ENCODE data around the gene COL18A1. TPM values are rescaled to one million over a fixed set of nuclear protein-coding genes. Genes with fewer than 3 reads are reported as not detected.
A peak's percentile ranks its signal among the peaks of the same experiment; 100 is the strongest.

Gene COL18A1
- total and polyA plus RNA-seq, 9 of the 15 experiments (the other 6 are each of a cell fraction or from before 2014, with no cell fraction given), result 0.14 to 16.4 (median 2.0) TPM

GRCh38 chr21:45381036-45381787, 23.8 kb upstream of the COL18A1 start:
- no TSS peak for BruUV-seq (replicated peaks)
- no peak overlapping the region for H3K9ac ChIP-seq (ENCODE audit: insufficient read depth in 1 of 2, low read depth in 2 of 2, low read length in 2 of 2)
- POLR2A ChIA-PET, result no interaction called here
- peaks cover 41 to 84% of the 10 kb centered on the region in 2 experiments; a peak in 4 of 5 replicates for H3K27me3 ChIP-seq (ENCODE audit: control insufficient read depth in 2 of 2, insufficient read depth in 2 of 2, low read length in 2 of 2)
- DNase-seq (ENCODE audit: extremely low read depth in 1 of 4, low spot score in 3 of 4), result no peak
- FAIRE-seq, result no peak
- peaks cover 5% of the 10 kb centered on the region; the same call in 1 of the 2 replicates for H3K9me3 ChIP-seq (replicated peaks; ENCODE audit: control insufficient read depth, insufficient read depth, low read depth, low read length)
- no peak overlapping the region for H3K27ac ChIP-seq (ENCODE audit: extremely low read depth, low read depth, low read length)
- no peaks in the 10 kb centered on the region for H3K79me2 ChIP-seq (ENCODE audit: control insufficient read depth, insufficient read depth, low read length)
- TF ChIP-seq GATA2 (CRISPR knock-in tag; IDR thresholded peaks at IDR 0.05) (no peak), ZBTB33 (CRISPR knock-in tag; IDR thresholded peaks at IDR 0.05) (0 out of 2 replicates have a peak, but pooled peaks have one; percentile 39), POLR2AphosphoS5 (IDR thresholded peaks at IDR 0.05; ENCODE audit: control insufficient read depth, insufficient read depth, low read depth, low read length) (no peak), CTCF (IDR thresholded peaks at IDR 0.05 in 2 of 3, conservative IDR thresholded peaks at IDR 0.05 in 1 of 3; ENCODE audit: insufficient read depth in 2 of 3, low read depth in 1 of 3, low read length in 3 of 3) (0 out of 6 replicates have a peak, but pooled peaks of 1 of the 3 experiments have one; percentile 5), PHF20 (IDR thresholded peaks at IDR 0.05; ENCODE audit: partially characterized antibody) (no peak)
- ATAC-seq, result no peak
- no peaks in the 10 kb centered on the region for H3K9me1 ChIP-seq (ENCODE audit: control insufficient read depth, insufficient read depth, low read length)
- intact Hi-C loops (cut with micrococcal nuclease), result no loop called here
- no peak overlapping the region for H3K4me2 ChIP-seq (ENCODE audit: insufficient read depth, low read length)
- H4K20me1 ChIP-seq (replicated peaks; ENCODE audit: control insufficient read depth, insufficient read depth, low read length), result peaks cover 10% of the 10 kb centered on the region
- H3K4me3 ChIP-seq, result no peak overlapping the region
- H2AFZ ChIP-seq (ENCODE audit: low read depth, low read length), result no peak overlapping the region
- CTCF ChIA-PET (ENCODE audit: low intra/inter-chr PET ratio), result no interaction called here
- WGBS (ENCODE audit: insufficient coverage, low coverage, missing lambda C conversion rate), result 43% methylated on average over 23 of the region's 24 CpGs
- in situ Hi-C loops (cut with MboI), result no loop called here
- no peaks in the 10 kb centered on the region for H3K36me3 ChIP-seq (ENCODE audit: control insufficient read depth, insufficient read depth, low read length)
- H3K4me1 ChIP-seq (replicated peaks in 1 of 2; ENCODE audit: control insufficient read depth in 2 of 2, insufficient read depth in 2 of 2, low read length in 2 of 2), result peaks cover 6 to 61% of the 10 kb centered on the region in 2 experiments; a peak in 4 of 5 replicates
